ENCODE measurements around the gene SEPTIN2.
A peak's percentile ranks its signal among the peaks of the same experiment; 100 is the strongest.

The SEPTIN2 gene

DNA sequence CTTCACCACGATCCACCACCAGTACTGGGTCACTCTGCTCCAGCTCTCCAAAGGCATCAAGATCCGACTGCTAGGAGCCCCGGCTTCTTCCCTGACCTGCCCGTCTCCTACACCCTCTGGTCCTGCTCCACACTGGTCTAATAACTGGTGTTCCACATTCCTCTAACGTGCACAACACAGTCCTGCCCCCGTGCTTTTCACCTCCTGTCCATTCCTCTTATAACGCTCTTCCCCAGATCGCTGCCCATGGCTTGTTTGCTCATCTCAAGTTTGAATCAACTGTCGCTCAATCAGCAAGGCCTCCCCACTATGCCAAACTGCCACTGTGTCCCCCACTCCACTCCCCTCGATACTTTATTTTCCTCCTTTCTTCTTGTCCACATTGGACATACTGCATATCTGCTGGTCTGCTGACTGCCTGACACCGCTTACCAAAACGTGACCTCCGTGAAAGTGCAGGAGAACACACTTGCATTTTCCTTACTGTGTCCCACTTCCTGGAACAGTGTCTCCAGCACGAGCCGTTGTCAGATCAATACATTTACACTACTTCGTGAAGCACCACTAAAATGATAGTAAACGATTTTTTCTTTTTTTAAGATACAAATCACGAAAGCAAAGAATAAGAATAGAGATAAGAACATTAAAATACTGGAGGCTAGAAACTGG lies 6.8 kb upstream of the SEPTIN2 start:
- no peak for TF ChIP-seq CTCF (IDR thresholded peaks at IDR 0.05; ENCODE audit: insufficient read depth, low read length, missing control alignments)
- ChIA-PET CTCF (no interaction called here), POLR2A (interaction anchor here (0.5 kb wide), 1 partner anchor 378 kb away, joined by 3 read pairs; the partner anchor contains the start of gene DTYMK)
- no peak for DNase-seq (ENCODE audit: low read depth, low spot score)
- H3K4me3 ChIP-seq (ENCODE audit: low read depth, low read length) = no peak overlapping the region

- TF ChIP-seq CTCF (IDR thresholded peaks at IDR 0.05; ENCODE audit: insufficient read depth, low read length, missing control alignments) = no peak
- H3K4me3 ChIP-seq (ENCODE audit: low read depth, low read length) = no peak overlapping the region
- no peak for DNase-seq (ENCODE audit: low read depth, low spot score)
- ChIA-PET CTCF (interaction anchor here (0.8 kb wide), 1 partner anchor 18 kb away, joined by 3 read pairs; no protein-coding TSS in a partner anchor), POLR2A (no interaction called here)
Measured at GRCh38 chr2:241309684-241310117, 6.0 kb upstream of the SEPTIN2 start.

DNA sequence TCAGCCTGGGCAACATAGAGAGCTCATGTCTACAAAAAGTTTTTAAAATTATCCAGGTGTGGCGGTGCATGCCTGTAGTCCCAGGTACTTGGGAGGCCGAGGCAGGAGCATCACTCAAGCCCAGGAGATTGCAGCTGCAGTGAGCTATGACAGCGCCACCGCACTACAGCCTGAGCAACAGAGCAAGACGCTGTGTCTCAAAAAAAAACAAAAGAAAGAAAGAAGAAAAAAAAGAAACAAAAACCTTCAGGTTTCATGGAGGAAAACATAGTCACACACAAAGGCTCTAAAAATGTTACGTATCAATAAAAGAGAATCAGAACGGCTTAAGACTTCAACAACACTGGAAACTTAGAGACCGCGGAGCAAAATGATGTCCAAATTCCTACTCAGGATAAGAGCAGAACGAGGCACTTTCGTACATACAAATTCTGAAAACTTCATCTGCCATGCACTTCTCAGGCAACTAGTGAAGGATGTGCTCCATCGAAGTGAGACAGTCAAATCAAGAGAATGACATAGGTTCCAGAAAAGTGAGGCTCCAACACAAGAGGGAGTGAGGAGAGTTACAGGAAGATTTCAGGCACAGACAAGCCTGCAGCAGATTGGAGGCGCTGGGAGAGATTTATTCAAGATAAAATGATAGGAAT lies 4.7 kb upstream of the SEPTIN2 start:
- ChIA-PET POLR2A (interaction anchor here (0.6 kb wide), 1 partner anchor 14 kb away, joined by 3 read pairs; no protein-coding TSS in a partner anchor), CTCF (no interaction called here)
- no peak for DNase-seq (ENCODE audit: low read depth, low spot score)
- TF ChIP-seq CTCF (IDR thresholded peaks at IDR 0.05; ENCODE audit: insufficient read depth, low read length, missing control alignments) = no peak
- no peak overlapping the region for H3K4me3 ChIP-seq (ENCODE audit: low read depth, low read length)

GRCh38 chr2:241312082-241312481 lies 3.6 kb upstream of the SEPTIN2 start:
- H3K4me3 ChIP-seq (ENCODE audit: low read depth, low read length) = no peak overlapping the region
- ChIA-PET POLR2A (interaction anchor here (0.8 kb wide), 1 partner anchor 20 kb away, joined by 5 read pairs; no protein-coding TSS in a partner anchor), CTCF (interaction anchor here (0.8 kb wide), 1 partner anchor 17 kb away, joined by 3 read pairs; no protein-coding TSS in a partner anchor)
- no peak for DNase-seq (ENCODE audit: low read depth, low spot score)
- TF ChIP-seq CTCF (IDR thresholded peaks at IDR 0.05; ENCODE audit: insufficient read depth, low read length, missing control alignments) = no peak

DNA sequence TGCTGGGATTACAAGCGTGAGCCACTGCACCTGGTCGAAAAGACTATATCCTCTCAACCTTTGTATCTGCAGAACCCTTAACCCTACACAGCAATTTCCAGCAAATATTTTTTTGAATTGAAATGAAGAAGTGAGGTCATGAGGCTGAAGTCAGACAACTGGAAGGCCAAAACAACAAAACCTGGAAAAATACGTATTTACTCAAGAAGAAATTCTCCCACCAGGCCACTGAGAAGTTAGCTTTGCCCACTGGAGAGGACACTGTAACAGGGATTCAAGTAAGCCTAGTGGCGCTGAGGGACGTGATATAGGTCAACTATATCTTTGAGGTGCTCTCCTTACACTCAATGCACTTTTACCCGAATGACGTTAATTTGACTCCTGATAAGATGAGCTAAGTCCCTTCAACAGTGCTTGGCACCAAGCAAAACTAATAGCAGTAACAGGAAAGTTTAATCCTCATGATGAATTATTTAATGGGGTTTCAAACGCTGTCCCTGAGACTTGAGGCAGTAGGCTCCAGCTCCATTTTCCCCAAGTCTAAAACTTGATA lies 2.1 kb upstream of the SEPTIN2 start:
- H3K4me3 ChIP-seq (ENCODE audit: low read depth, low read length) = peak overlapping the region; percentile 90
- ChIA-PET CTCF (interaction anchor here (1.1 to 3.8 kb wide), 3 partner anchors 11 to 20 kb away, joined by 3 to 23 read pairs (median 4); no protein-coding TSS in a partner anchor), POLR2A (interaction anchor here (0.6 to 1.2 kb wide), 2 partner anchors 19 to 78 kb away, joined by 3 read pairs; no protein-coding TSS in a partner anchor)
- no peak for TF ChIP-seq CTCF (IDR thresholded peaks at IDR 0.05; ENCODE audit: insufficient read depth, low read length, missing control alignments)
- DNase-seq (ENCODE audit: low read depth, low spot score) = no peak
